B cell (primary cell): ENCODE results near the gene CHTF18. TPM values are rescaled to one million over a fixed set of nuclear protein-coding genes. Genes with fewer than 3 reads are reported as not detected.
"Not testable (repeated sequence)": the region's sequence is repeated elsewhere in the genome, so short reads cannot be mapped to it uniquely, and the experiment has no call there.

Source experiments
- ATAC-seq: fragments of 200-7000 bp; cut with Tn5 transposase; one replicate; pipeline ENCODE4 v1.10.0; 2021; ENCODE audit warnings: low read depth, mild to moderate bottlenecking, moderate number of reproducible peaks, moderate library complexity
- CTCF ChIA-PET: fragments of 350-600 bp; sonication (Branson Sonifier 250); formaldehyde crosslinking; loops from one replicate; lab custom pipeline; 2021; ENCODE audit warnings: antibody characterized with exemption, inconsistent platforms; lab: Charles Lee
- POLR2A ChIA-PET: fragments of 350-600 bp; sonication (Branson Sonifier 250); formaldehyde crosslinking; loops from one replicate; lab custom pipeline; 2021; ENCODE audit warnings: antibody characterized with exemption; lab: Charles Lee
- DNase-seq: peaks from one replicate; pipeline ENCODE4 v3.0.0; 2013
- H2AFZ ChIP-seq: 2 replicates; pipeline ENCODE4 v1.6.1; 2012; ENCODE audit warnings: mild to moderate bottlenecking, low read depth, low read length; ENCODE audit not compliant: insufficient read depth, poor library complexity, severe bottlenecking
- H3K27ac ChIP-seq, 2 donors: 1 replicate in 1 of 2; 2 replicates in 1 of 2; pipeline ENCODE4 v1.5.1; 2012 to 2013; ENCODE audit warnings: low read length in 2 of 2, mild to moderate bottlenecking in 2 of 2, moderate library complexity in 1 of 2
- H3K27me3 ChIP-seq, 4 experiments: fragments of 200-600 bp in 1 of 4; sonication (generic) in 1 of 4; replicated peaks in 1 of 4; 1 replicate in 2 of 4; 2 replicates in 2 of 4; pipeline versions ENCODE4 v1.6.1 to v1.7.0; 2013 to 2016; ENCODE audit warnings: low read length in 3 of 4, mild to moderate bottlenecking in 2 of 4, mixed read lengths in 1 of 4, moderate library complexity in 1 of 4; ENCODE audit not compliant: insufficient read depth in 4 of 4, control insufficient read depth in 3 of 4; ENCODE audit errors: control extremely low read depth in 1 of 4
- H3K36me3 ChIP-seq, 2 experiments: replicated peaks in 1 of 2; 1 replicate in 1 of 2; 2 replicates in 1 of 2; pipeline versions ENCODE4 v1.6.1 to v1.7.1; 2013; ENCODE audit warnings: low read length in 1 of 2; ENCODE audit not compliant: insufficient read depth in 2 of 2, control insufficient read depth in 1 of 2; ENCODE audit errors: control extremely low read depth in 1 of 2, extremely low read depth in 1 of 2
- H3K4me1 ChIP-seq, 2 donors: fragments of 200-600 bp in 1 of 2; sonication (generic) in 1 of 2; 1 replicate in 1 of 2; 2 replicates in 1 of 2; pipeline versions ENCODE4 v1.5.1 to v1.6.1; 2013 to 2017; ENCODE audit warnings: low read length in 2 of 2; ENCODE audit not compliant: control insufficient read depth in 2 of 2, insufficient read depth in 2 of 2
- H3K4me2 ChIP-seq: replicated peaks from 2 replicates; pipeline ENCODE3; 2012; ENCODE audit warnings: mild to moderate bottlenecking, low read depth, low read length; ENCODE audit not compliant: poor library complexity, severe bottlenecking
- H3K4me3 ChIP-seq, 5 experiments: fragments of 200-600 bp in 1 of 5; sonication (generic) in 1 of 5; 1 replicate in 3 of 5; 2 replicates in 2 of 5; pipeline versions ENCODE4 v1.5.1 to v1.7.0; 2011 to 2016; ENCODE audit warnings: low read length in 4 of 5, mild to moderate bottlenecking in 4 of 5, low read depth in 2 of 5, control low read depth in 1 of 5, moderate library complexity in 1 of 5; ENCODE audit not compliant: insufficient read depth in 1 of 5; ENCODE audit errors: control extremely low read depth in 1 of 5, extremely low read depth in 1 of 5
- H3K79me2 ChIP-seq: fragments of 200-600 bp; sonication (generic); one replicate; pipeline ENCODE4 v1.6.0; 2016; ENCODE audit warnings: low read length; ENCODE audit not compliant: control insufficient read depth, insufficient read depth
- H3K9ac ChIP-seq: fragments of 200-600 bp; sonication (generic); 2 replicates; pipeline ENCODE4 v1.6.1; 2017; ENCODE audit warnings: mild to moderate bottlenecking, low read length, moderate library complexity
- H3K9me3 ChIP-seq, 3 donors: one replicate each; pipeline versions ENCODE4 v1.6.1 to v1.7.1; 2013; ENCODE audit warnings: low read length in 2 of 3; ENCODE audit not compliant: control insufficient read depth in 2 of 3, insufficient read depth in 1 of 3; ENCODE audit errors: control extremely low read depth in 1 of 3
- H4K20me1 ChIP-seq: 2 replicates; pipeline ENCODE4 v1.6.0; 2012; ENCODE audit warnings: mild to moderate bottlenecking, low read length; ENCODE audit not compliant: insufficient read depth, control insufficient read depth, poor library complexity, severe bottlenecking
- H3K27ac Mint-ChIP-seq: one replicate; pipeline ENCODE4 v1.8.0; 2021; ENCODE audit warnings: mixed read lengths
- H3K27me3 Mint-ChIP-seq: one replicate; pipeline ENCODE4 v1.8.0; 2021; ENCODE audit warnings: mixed read lengths
- H3K4me1 Mint-ChIP-seq: one replicate; pipeline ENCODE4 v1.8.0; 2021; ENCODE audit warnings: mixed read lengths
- H3K4me3 Mint-ChIP-seq: one replicate; pipeline ENCODE4 v1.8.0; 2021; ENCODE audit warnings: mixed read lengths
- H3K9me3 Mint-ChIP-seq: one replicate; pipeline ENCODE4 v1.8.0; 2022; ENCODE audit warnings: mixed read lengths; ENCODE audit not compliant: insufficient read depth
- EZH2 ChIP-seq: IDR thresholded peaks from 2 replicates; pipeline ENCODE4 v1.6.1; 2012; ENCODE audit warnings: borderline replicate concordance, low read depth, mild to moderate bottlenecking, moderate library complexity, low read length; ENCODE audit not compliant: insufficient read depth, poor library complexity, severe bottlenecking
- WGBS: methylation state at CpG from one replicate; pipeline ENCODE4 v1.1.5; 2013; ENCODE audit warnings: missing lambda C conversion rate; ENCODE audit not compliant: insufficient coverage; 5-methylcytosine and 5-hydroxymethylcytosine counted together
- intact Hi-C: fragments of 100-400 bp; cut with micrococcal nuclease; formaldehyde crosslinking; loops from one replicate; pipeline ENCODE4 v1.10.0; 2022
- polyA plus RNA-seq: library from polyadenylated mRNA; depleted of rRNA; stranded (reverse); fragments of >200 nt; gene quantifications from 2 replicates; pipeline ENCODE4 v1.2.3, GENCODE V29; 2012
- total RNA-seq, 2 donors: library from RNA; stranded (reverse); fragments of 120-200 nt in 1 of 2; gene quantifications; 1 replicate in 1 of 2; 2 replicates in 1 of 2; pipeline versions ENCODE4 v1.2.3 to v1.2.4, GENCODE V29; 2013 to 2022
- TF ChIP-seq, protein P1 (sequence below): fragments of 200-600 bp; IDR thresholded peaks from one replicate; pipeline ENCODE4 v1.8.0; 2022; ENCODE audit warnings: antibody characterized with exemption, mild to moderate bottlenecking

Gene CHTF18
- total and polyA plus RNA-seq, 2 donors (not counting 1 experiment from before 2014, with no cell fraction given), result 72.3 to 76.1 TPM

GRCh38 chr16:775236-775796 is 13.1 kb upstream of the CHTF18 start:
- Histone ChIP-seq H3K4me2 (no peak overlapping the region), H3K9me3 (no peaks in the 10 kb centered on the region), H2AFZ (no peak overlapping the region), H3K27ac (no peak overlapping the region), H3K9ac (no peak overlapping the region), H3K27me3 (peaks cover 0 to 13% (median 2%) of the 10 kb centered on the region in 4 experiments), H4K20me1 (no peaks in the 10 kb centered on the region), H3K4me3 (no peak overlapping the region), H3K79me2 (no peaks in the 10 kb centered on the region), H3K4me1 (no peaks in the 10 kb centered on the region), H3K36me3 (no peaks in the 10 kb centered on the region)
- 89% methylated on average over 36 of the region's 36 CpGs for WGBS
- ChIA-PET POLR2A (no interaction called here), CTCF (no interaction called here)
- H3K9me3 Mint-ChIP-seq, result no peaks in the 10 kb centered on the region
- intact Hi-C loops, result no loop called here
- H3K4me3 Mint-ChIP-seq, result no peak overlapping the region
- peaks cover 4% of the 10 kb centered on the region for H3K27me3 Mint-ChIP-seq
- TF ChIP-seq, protein P1, sequence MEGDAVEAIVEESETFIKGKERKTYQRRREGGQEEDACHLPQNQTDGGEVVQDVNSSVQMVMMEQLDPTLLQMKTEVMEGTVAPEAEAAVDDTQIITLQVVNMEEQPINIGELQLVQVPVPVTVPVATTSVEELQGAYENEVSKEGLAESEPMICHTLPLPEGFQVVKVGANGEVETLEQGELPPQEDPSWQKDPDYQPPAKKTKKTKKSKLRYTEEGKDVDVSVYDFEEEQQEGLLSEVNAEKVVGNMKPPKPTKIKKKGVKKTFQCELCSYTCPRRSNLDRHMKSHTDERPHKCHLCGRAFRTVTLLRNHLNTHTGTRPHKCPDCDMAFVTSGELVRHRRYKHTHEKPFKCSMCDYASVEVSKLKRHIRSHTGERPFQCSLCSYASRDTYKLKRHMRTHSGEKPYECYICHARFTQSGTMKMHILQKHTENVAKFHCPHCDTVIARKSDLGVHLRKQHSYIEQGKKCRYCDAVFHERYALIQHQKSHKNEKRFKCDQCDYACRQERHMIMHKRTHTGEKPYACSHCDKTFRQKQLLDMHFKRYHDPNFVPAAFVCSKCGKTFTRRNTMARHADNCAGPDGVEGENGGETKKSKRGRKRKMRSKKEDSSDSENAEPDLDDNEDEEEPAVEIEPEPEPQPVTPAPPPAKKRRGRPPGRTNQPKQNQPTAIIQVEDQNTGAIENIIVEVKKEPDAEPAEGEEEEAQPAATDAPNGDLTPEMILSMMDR, result no peak
- TF ChIP-seq EZH2, result no peak
- H3K4me1 Mint-ChIP-seq, result no peaks in the 10 kb centered on the region
- H3K27ac Mint-ChIP-seq, result no peak overlapping the region
- no peak for DNase-seq
- ATAC-seq, result no peak

DNA sequence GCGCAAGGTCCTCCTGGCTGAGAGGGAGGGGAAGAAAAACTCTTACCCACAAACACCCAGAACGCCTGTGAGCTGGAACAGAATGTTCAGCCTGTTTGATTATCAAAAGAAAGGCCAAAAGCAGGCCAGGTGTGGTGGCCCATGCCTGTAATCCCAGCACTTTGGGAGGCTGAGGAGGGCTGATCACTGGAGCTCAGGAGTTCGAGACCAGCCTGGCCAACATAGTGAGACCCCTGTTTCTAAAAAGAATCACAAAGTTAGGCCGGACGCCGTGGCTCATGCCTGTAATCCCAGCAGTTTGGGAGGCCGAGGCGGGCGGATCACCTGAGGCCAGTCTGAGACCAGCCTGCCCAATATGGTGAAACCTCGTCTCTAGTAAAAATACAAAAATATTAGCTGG is 12.1 kb upstream of the CHTF18 start:
- WGBS, result 90% methylated on average over 8 of the region's 10 CpGs
- H4K20me1 ChIP-seq, DNase-seq, H3K4me2 ChIP-seq, H3K9me3 Mint-ChIP-seq, H3K27me3 Mint-ChIP-seq, H3K79me2 ChIP-seq, H3K9ac ChIP-seq, H3K9me3 ChIP-seq, H3K36me3 ChIP-seq, H3K4me1 ChIP-seq, ATAC-seq, H3K4me3 Mint-ChIP-seq, H3K27ac ChIP-seq, intact Hi-C loops, H3K4me3 ChIP-seq, POLR2A ChIA-PET, H2AFZ ChIP-seq, H3K27ac Mint-ChIP-seq, H3K4me1 Mint-ChIP-seq: not testable (repeated sequence)
- peaks cover 0 to 16% (median 2%) of the 10 kb centered on the region in 4 experiments for H3K27me3 ChIP-seq
- CTCF ChIA-PET, result interaction anchor here (0.7 kb wide), 1 partner anchor 66 kb away, joined by 3 read pairs; no protein-coding TSS in a partner anchor
